Testis (tissue), 3 donors: Measurements from ENCODE around the gene C1orf141. TPM values are rescaled to one million over a fixed set of nuclear protein-coding genes. Genes with fewer than 3 reads are reported as not detected.

Experiments
- DNase-seq: peaks from one replicate; pipeline ENCODE4 v3.0.0-alpha.2; 2019
- H3K27ac ChIP-seq, 2 donors: fragments of 200-600 bp; sonication (generic); one replicate each; pipeline ENCODE4 v1.5.1; 2019
- H3K27me3 ChIP-seq: fragments of 200-600 bp; sonication (generic); one replicate; pipeline ENCODE4 v1.5.1; 2019
- H3K36me3 ChIP-seq: fragments of 200-600 bp; sonication (generic); one replicate; pipeline ENCODE4 v1.5.1; 2017; ENCODE audit warnings: low read depth; ENCODE audit errors: missing control alignments
- H3K4me1 ChIP-seq: fragments of 200-600 bp; sonication (generic); one replicate; pipeline ENCODE4 v1.5.1; 2019
- H3K4me3 ChIP-seq, 2 donors: fragments of 200-600 bp; sonication (generic); one replicate each; pipeline ENCODE4 v1.5.1; 2017 to 2019
- H3K9me3 ChIP-seq: fragments of 200-600 bp; sonication (generic); one replicate; pipeline ENCODE4 v1.5.1; 2017
- POLR2A ChIP-seq: fragments of 450-650 bp; IDR thresholded peaks from one replicate; pipeline ENCODE4 v1.6.1; 2017; ENCODE audit warnings: antibody characterized with exemption, mild to moderate bottlenecking, moderate library complexity
- WGBS, 2 donors: methylation state at CpG; one replicate each; pipeline ENCODE4 v1.1.5; 2018; 5-methylcytosine and 5-hydroxymethylcytosine counted together
- intact Hi-C: fragments of 100-400 bp; cut with DNase I; formaldehyde crosslinking; loops from one replicate; pipeline ENCODE4 v1.15.1; 2023; ENCODE audit warnings: low total_unique reads
- polyA plus RNA-seq: library from polyadenylated mRNA; stranded (reverse); fragments of 350-450 nt; fragmentation: Illumina TruSeq; extraction: RNeasy Lipid Tissue Mini Kit (QIAGEN cat#74804); gene quantifications from one replicate; pipeline ENCODE4 v1.2.3, GENCODE V29; 2014; ENCODE audit warnings: low read depth, low replicate concordance; ENCODE audit not compliant: insufficient read depth
- total RNA-seq, 2 donors: library from RNA; depleted of rRNA; stranded (reverse); fragments of >200 nt; gene quantifications; one replicate each; pipeline ENCODE4 v1.2.3, GENCODE V29; 2016
- TF ChIP-seq, protein P1 (sequence below), 3 experiments: fragments of 450-650 bp in 2 of 3; fragments of 200-600 bp in 1 of 3; sonication (generic) in 1 of 3; IDR thresholded peaks; one replicate each; pipeline ENCODE4 v1.5.1; 2016 to 2019; ENCODE audit warnings: antibody characterized with exemption in 3 of 3, mild to moderate bottlenecking in 2 of 3, moderate library complexity in 1 of 3

Gene C1orf141
- total and polyA plus RNA-seq, 3 donors from 2014 or later: 9.5 to 17.3 (median 10.1) TPM

DNA sequence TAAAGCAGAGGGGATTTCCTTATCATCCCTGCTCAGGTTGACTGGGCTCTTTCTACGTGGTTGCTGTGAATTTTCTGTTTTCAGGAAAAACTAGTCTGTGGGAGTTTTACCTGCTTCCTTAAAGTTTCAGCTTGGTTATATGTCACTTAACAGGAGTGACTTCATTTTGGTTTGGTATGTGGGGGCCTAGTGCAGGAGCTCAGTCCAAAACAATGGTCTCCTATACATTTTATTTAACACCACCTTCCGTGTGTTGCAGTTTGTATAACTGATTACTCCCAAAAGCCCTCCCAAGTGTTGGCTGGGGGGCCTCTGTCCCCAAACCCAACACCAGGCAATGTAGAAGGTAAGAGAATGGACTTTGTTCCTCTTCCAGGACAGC lies 36.8 kb upstream of the C1orf141 start:
- no peaks in the 10 kb centered on the region for H3K36me3 ChIP-seq
- H3K4me3 ChIP-seq: no peak overlapping the region
- no peak for TF ChIP-seq POLR2A
- TF ChIP-seq, protein P1, sequence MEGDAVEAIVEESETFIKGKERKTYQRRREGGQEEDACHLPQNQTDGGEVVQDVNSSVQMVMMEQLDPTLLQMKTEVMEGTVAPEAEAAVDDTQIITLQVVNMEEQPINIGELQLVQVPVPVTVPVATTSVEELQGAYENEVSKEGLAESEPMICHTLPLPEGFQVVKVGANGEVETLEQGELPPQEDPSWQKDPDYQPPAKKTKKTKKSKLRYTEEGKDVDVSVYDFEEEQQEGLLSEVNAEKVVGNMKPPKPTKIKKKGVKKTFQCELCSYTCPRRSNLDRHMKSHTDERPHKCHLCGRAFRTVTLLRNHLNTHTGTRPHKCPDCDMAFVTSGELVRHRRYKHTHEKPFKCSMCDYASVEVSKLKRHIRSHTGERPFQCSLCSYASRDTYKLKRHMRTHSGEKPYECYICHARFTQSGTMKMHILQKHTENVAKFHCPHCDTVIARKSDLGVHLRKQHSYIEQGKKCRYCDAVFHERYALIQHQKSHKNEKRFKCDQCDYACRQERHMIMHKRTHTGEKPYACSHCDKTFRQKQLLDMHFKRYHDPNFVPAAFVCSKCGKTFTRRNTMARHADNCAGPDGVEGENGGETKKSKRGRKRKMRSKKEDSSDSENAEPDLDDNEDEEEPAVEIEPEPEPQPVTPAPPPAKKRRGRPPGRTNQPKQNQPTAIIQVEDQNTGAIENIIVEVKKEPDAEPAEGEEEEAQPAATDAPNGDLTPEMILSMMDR (IDR thresholded peaks at IDR 0.05): no peak
- no peak overlapping the region for H3K27ac ChIP-seq
- H3K27me3 ChIP-seq: no peaks in the 10 kb centered on the region
- WGBS, 2 donors: 80 to 93% methylated on average over 2 of the region's 2 CpGs
- DNase-seq: no peak
- no peaks in the 10 kb centered on the region for H3K9me3 ChIP-seq
- intact Hi-C loops: no loop called here
- H3K4me1 ChIP-seq: no peaks in the 10 kb centered on the region

DNA sequence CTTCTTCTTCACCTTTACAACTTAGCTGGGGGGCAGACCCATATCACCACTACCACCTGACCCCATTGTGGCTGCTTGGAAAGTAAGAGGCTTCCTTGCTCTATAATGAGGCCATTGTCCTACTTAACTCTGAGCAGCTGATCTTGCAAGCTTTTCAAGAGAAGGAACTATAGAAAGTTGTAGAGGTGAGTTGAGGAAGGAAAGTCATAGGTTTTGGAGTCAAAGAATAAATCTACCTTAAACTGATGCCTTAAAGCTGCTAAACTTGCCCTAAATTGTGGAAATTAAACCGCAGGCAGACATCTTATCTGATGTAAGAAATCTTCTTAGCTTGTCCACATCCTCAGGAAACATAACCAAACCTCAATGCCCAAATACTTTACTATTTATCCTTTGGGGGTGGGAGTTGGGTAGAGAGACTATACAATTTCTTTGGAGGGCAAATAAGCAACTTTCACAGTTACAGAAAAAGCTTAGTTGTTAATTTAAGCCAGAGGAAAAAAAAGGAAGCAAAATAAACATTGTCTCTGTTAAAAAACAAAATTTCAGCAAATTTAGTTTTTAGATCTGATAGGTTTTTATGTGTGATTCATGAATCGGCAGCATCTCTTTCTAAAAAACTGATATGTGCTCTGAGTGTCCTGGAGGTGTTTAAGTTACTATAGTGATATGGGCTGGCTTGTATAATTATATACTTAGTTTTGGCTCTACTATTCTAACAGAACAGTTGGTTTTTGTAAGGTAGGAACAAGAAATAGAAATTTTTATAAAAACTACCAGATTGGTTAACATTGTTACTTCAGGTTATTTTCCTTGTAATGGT lies 36.2 kb upstream of the C1orf141 start:
- WGBS, 2 donors: 85 to 90% methylated on average over 2 of the region's 2 CpGs
- intact Hi-C loops: no loop called here
- TF ChIP-seq, protein P1 (IDR thresholded peaks at IDR 0.05): no peak
- no peak for TF ChIP-seq POLR2A

DNA sequence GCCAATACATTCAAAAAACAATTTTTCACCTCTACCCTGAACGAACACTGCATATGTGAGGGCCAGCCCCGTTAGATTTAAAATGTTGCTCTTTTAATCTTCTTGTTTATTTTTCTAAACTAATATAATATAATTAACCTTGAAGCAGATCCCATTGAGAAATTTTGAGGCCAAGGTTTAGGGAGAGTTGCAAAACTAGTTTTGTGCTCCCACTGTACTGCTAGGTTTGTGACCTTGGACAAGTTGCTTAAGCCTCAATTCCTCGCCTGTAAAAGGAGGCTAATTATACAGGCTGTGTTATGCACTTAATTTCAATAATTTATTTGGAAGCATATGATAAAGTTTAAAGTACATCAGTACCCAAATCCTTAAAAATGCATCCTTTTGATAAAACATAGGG lies 35.2 kb upstream of the C1orf141 start:
- intact Hi-C loops: no loop called here

More for the DNA sequence above, 36.2 kb upstream of the C1orf141 start:
- H3K27me3 ChIP-seq: no peaks in the 10 kb centered on the region
- H3K4me1 ChIP-seq: no peaks in the 10 kb centered on the region
- no peak overlapping the region for H3K4me3 ChIP-seq
- DNase-seq: no peak
- H3K9me3 ChIP-seq: no peaks in the 10 kb centered on the region
- no peaks in the 10 kb centered on the region for H3K36me3 ChIP-seq
- no peak overlapping the region for H3K27ac ChIP-seq

DNA sequence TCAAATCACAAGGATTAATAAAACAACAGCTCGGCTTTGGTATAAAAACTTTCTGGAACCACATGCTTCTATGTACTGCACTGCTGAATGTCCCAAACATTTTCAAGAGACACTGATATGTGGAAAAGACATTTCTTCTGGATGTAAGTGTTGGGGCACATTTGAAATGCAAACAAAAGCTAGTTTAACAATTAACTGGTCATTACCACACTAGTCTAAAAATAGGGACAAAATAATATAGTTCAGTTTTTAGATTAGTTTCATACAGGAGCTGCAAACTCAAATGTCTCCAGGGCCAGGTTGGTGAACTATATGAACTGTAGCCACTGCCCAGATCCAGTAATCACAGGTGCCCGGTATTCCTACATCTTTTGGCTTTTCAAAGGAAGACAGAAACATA lies 34.7 kb upstream of the C1orf141 start:
- intact Hi-C loops: no loop called here
- no peak overlapping the region for H3K4me3 ChIP-seq
- H3K36me3 ChIP-seq: no peaks in the 10 kb centered on the region
- no peaks in the 10 kb centered on the region for H3K9me3 ChIP-seq
- no peak overlapping the region for H3K27ac ChIP-seq
- H3K27me3 ChIP-seq: no peaks in the 10 kb centered on the region
- TF ChIP-seq POLR2A: no peak
- TF ChIP-seq, protein P1 (IDR thresholded peaks at IDR 0.05): no peak
- DNase-seq: no peak
- WGBS, 2 donors: 59 to 62% methylated on average over 2 of the region's 2 CpGs
- H3K4me1 ChIP-seq: no peaks in the 10 kb centered on the region

More for the DNA sequence above, 35.2 kb upstream of the C1orf141 start:
- Histone ChIP-seq H3K27ac (no peak overlapping the region), H3K4me3 (no peak overlapping the region), H3K36me3 (no peaks in the 10 kb centered on the region), H3K4me1 (no peaks in the 10 kb centered on the region), H3K27me3 (no peaks in the 10 kb centered on the region), H3K9me3 (no peaks in the 10 kb centered on the region)
- 33 to 50% methylated on average over 3 of the region's 3 CpGs for WGBS, 2 donors
- DNase-seq: no peak
- TF ChIP-seq POLR2A: no peak
- TF ChIP-seq, protein P1 (IDR thresholded peaks at IDR 0.05): no peak

DNA sequence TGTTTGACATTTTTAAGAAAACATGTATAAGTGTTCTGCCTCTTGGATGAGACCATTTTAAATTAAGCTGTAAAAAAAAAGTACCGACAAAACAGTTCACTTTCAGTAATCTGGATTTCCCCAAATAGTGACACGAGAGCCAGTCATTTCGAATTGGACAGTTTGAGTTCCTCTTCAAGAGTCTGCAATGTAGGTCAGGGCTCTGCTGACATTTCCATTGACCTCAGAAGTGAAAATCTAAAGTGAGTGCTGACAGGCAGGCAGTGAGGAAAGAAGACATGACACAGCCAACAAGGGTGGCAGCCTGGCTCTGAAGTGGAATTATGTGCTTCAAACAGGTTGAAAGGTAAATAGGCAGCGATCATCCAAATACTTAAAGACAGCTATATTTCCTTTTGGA lies 31.4 kb upstream of the C1orf141 start, which contains the start of gene IL23R:
Gene IL23R, plus strand, starts transcription at position 259 of the 400 bp plus-strand sequence. CDS start 1,667 bp downstream, outside the sequence.
- WGBS, 2 donors: 85 to 87% methylated on average over 4 of the region's 4 CpGs
- H3K27me3 ChIP-seq: no peaks in the 10 kb centered on the region
- H3K4me1 ChIP-seq: no peaks in the 10 kb centered on the region
- intact Hi-C loops: no loop called here
- H3K27ac ChIP-seq: no peak within 1 kb of the TSS
- H3K9me3 ChIP-seq: no peaks in the 10 kb centered on the region
- H3K4me3 ChIP-seq: no peak within 1 kb of the TSS
- no peaks in the 10 kb centered on the region for H3K36me3 ChIP-seq
- DNase-seq: no peak
- no peak for TF ChIP-seq POLR2A
- TF ChIP-seq, protein P1 (IDR thresholded peaks at IDR 0.05): no peak
